MM.1S (cell line): ENCODE results near the gene TMEM82.

Experiments used
- CTCF ChIP-seq: fragments of 300-600 bp; sonication (generic); IDR thresholded peaks from 2 replicates; pipeline ENCODE4 v1.5.1; 2016; ENCODE audit warnings: antibody characterized with exemption, low read length, mixed read lengths
- EZH2 ChIP-seq: fragments of 300-600 bp; sonication (generic); optimal IDR thresholded peaks from 2 replicates; pipeline ENCODE3; 2017; ENCODE audit warnings: low read depth, mild to moderate bottlenecking, antibody characterized with exemption, low read length, mixed read lengths

DNA sequence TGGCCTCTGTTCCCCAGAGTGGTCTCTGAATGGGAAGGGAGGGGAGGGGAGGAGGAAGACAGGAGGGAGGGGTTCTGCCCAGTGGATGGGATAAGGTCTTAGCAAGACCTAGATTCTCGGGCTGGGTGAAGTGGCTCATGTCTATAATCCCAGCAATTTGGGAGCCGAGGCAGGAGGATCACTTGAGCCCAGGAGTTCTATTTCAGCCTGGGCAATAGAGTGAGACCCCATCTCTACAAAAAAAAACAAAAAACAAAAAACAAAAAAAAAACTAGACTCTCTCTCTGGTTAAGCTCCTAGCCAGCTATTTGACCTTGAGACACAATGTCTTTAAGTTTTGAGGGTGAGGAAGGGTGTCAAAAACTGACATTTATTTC, 53.8 kb downstream of the TMEM82 start:
- TF ChIP-seq CTCF: no peak
- TF ChIP-seq EZH2: no peak
